Amniotic stem cell (primary cell): ENCODE measurements around the gene AP5B1.
"Not testable (repeated sequence)": the region's sequence is repeated elsewhere in the genome, so short reads cannot be mapped to it uniquely, and the experiment has no call there.

Source experiments
- DNase-seq: peaks from one replicate; lab custom pipeline; 2025; lab: John Stamatoyannopoulos, UW

The AP5B1 gene

GRCh38 chr11:65767406-65767805, 13.4 kb downstream of the AP5B1 start:
- no peak for DNase-seq

GRCh38 chr11:65766535-65766934, 14.2 kb downstream of the AP5B1 start:
- DNase-seq: peak; percentile 5

- no peak for DNase-seq
Observed at GRCh38 chr11:65764434-65764833, 16.3 kb downstream of the AP5B1 start.

DNA sequence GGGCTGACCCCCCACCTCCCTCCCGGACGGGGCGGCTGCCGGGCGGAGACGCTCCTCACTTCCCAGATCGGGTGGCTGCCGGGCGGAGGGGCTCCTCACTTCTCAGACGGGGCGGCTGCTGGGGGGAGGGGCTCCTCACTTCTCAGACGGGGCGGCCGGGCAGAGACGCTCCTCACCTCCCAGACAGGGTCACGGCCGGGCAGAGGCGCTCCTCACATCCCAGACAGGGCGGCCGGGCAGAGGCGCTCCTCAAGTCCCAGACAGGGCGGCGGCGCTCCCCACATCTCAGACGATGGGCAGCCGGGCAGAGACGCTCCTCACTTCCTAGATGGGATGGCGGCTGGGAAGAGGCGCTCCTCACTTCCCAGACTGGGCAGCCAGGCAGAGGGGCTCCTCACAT, 18.0 kb downstream of the AP5B1 start:
- not testable (repeated sequence) for DNase-seq

GRCh38 chr11:65762169-65762568, 18.6 kb downstream of the AP5B1 start:
- DNase-seq: not testable (repeated sequence)

DNA sequence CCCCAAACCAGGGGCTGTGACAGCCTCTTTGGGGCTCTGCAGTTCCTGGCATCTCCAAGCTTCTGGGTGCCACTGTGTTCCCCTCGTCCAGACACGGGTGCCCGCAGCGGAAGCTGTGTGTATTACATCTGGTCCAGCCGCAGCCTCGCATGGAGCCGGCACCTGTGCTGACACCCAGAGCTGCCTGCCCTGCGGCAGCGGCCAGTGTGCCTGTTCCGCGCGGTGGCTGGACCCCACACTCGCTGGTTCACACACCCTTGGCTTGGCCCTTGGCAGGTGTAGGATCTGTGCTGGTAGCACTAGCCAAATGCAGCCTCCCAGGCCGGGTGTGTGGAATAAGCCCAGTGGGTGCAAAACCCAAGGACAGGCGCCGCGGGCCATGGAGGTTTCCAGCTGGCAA, 35.7 kb downstream of the AP5B1 start:
- DNase-seq: no peak

- no peak for DNase-seq
Observed at GRCh38 chr11:65744699-65745042, 36.1 kb downstream of the AP5B1 start.

- no peak for DNase-seq
Observed at GRCh38 chr11:65744026-65744698, 36.6 kb downstream of the AP5B1 start.

- no peak for DNase-seq
Observed at GRCh38 chr11:65743681-65744025, 37.1 kb downstream of the AP5B1 start.

DNA sequence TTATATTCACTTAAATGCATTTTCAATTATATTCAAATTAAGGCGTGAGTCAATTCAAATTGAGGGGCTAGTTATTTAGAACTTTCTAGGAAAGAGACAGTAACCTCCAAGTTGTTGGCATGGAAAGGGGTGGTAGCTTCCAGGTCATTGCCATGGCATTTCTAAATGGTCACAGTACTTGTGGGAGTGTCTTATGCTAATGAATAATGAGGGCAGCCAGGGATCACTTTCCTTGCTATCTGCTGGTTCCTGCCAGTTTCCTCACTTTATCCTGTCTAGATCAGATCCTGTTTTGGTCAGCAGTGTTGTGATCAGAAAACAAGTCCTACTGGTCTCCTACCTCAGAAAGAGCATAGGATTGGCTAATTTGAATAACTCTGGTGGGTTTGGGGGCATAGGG, 38.4 kb downstream of the AP5B1 start:
- DNase-seq: no peak

DNA sequence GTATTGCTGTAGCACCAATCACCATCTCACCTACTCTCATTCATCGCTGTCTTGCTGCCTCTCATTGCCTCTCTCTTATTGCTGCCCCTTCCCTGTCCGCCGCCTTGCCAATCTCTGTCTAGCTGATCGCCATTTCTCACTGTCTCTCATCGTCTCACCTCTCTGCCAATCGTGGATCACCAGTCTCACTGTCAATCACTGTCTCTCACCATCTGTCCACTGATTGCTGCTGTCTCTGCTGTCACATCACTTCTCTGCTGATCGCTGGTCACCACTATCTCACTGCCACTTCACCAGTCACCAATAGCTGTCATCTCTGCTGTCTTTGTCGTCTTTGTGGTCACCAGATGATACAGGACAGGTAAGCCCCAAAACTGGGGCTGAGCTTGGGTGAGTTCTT, 39.6 kb downstream of the AP5B1 start:
- DNase-seq: no peak

- DNase-seq: no peak
Observed at GRCh38 chr11:65739022-65739421, 41.8 kb downstream of the AP5B1 start.

DNA sequence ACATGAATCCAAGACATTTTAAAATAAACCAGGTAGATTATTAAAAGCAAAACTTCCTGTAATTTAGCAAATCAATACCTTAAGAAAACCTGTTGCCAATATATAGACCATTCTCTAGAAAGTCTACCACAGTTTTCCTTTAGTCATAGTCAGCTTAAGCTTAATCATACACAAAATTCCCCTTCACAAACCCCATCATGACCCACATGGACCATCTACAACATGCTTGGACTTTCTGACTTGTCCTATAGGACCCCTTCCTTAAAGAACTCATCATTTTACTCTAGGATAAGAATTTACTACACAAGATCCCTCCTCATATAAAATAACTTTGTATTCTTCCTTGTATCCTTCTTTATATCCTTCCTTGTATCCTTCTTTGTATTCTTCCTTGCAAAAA, 44.0 kb downstream of the AP5B1 start:
- DNase-seq: no peak

DNA sequence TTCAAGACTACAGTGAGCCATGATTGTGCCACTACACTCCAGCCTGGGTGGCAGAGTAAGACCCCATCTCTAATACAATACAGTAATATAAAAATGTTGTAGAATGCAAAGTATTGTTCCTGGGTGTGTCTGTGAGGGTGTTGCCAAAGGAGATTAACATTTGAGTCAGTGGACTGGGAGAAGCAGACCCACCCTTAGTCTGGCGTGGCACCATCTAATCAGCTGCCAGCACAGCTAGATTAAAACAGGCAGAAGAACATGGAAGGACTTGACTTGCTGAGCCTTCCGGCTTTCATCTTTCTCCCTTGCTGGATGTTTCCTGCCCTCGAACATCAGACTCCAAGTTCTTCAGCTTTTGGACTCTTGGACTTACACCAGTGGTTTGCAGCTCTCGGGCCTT, 45.7 kb downstream of the AP5B1 start:
- DNase-seq: not testable (repeated sequence)

- DNase-seq: no peak
Observed at GRCh38 chr11:65730461-65730860, 50.3 kb downstream of the AP5B1 start.

DNA sequence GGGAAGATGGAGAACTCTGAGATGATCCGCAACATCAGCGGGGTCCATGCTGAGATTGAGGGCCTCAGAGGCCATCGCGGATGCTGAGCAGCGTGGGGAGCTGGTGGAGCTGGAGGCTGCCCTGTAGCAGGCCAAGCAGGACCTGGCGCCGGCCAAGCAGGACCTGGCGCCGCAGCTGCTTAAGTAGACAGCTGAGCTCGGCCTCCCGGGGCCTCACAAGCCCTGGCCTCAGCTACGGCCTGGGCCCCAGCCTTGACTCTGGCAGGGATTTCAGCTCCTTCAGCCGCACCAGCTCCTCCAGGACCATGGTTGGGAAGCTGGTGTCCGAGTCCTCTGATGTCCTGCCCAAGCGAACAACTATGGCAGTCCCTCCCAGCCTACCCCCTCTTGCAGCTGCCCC, 52.9 kb downstream of the AP5B1 start:
- no peak for DNase-seq

- no peak for DNase-seq
Observed at GRCh38 chr11:65726660-65727059, 54.1 kb downstream of the AP5B1 start.
